MG63 (cell line): ENCODE results near the gene CHRNE. TPM values are rescaled to one million over a fixed set of nuclear protein-coding genes. Genes with fewer than 3 reads are reported as not detected.
A peak's percentile ranks its signal among the peaks of the same experiment; 100 is the strongest.
"Not testable (repeated sequence)": the region's sequence is repeated elsewhere in the genome, so short reads cannot be mapped to it uniquely, and the experiment has no call there.

Experiments used
- DNase-seq: peaks from one replicate; pipeline ENCODE4 v3.0.0-alpha.2; 2020
- H3K27me3 ChIP-seq: fragments of 250-450 bp; sonication (Bioruptor Pico); 2 replicates; pipeline ENCODE4 v1.5.1; 2020; ENCODE audit warnings: mild to moderate bottlenecking, moderate library complexity
- H3K36me3 ChIP-seq: fragments of 250-450 bp; sonication (Bioruptor Pico); 2 replicates; pipeline ENCODE4 v1.5.1; 2020; ENCODE audit warnings: mild to moderate bottlenecking, moderate library complexity
- H3K4me3 ChIP-seq: fragments of 250-450 bp; sonication (Bioruptor Pico); 2 replicates; pipeline ENCODE4 v1.5.1; 2020; ENCODE audit warnings: mild to moderate bottlenecking, moderate library complexity
- H3K9me3 ChIP-seq: fragments of 250-450 bp; sonication (Bioruptor Pico); 2 replicates; pipeline ENCODE4 v1.5.1; 2020; ENCODE audit warnings: mild to moderate bottlenecking, moderate library complexity
- total RNA-seq: library from RNA; depleted of rRNA; stranded (reverse); fragments of >200 nt; shearing (Covaris generic); gene quantifications from 2 replicates; pipeline ENCODE4 v1.2.3, GENCODE V29; 2014; ENCODE audit warnings: low replicate concordance

Gene CHRNE
- total RNA-seq, 1 experiment from 2014 or later, result 0.07 TPM

- not testable (repeated sequence) for H3K9me3 ChIP-seq, DNase-seq, H3K36me3 ChIP-seq, H3K4me3 ChIP-seq, H3K27me3 ChIP-seq
Observed at GRCh38 chr17:4926577-4927335, 23.9 kb upstream of the CHRNE start.

GRCh38 chr17:4921320-4921719, 18.4 kb upstream of the CHRNE start:
- Histone ChIP-seq H3K36me3 (no peaks in the 10 kb centered on the region), H3K9me3 (no peaks in the 10 kb centered on the region), H3K4me3 (no peak overlapping the region), H3K27me3 (no peaks in the 10 kb centered on the region)
- DNase-seq, result no peak

- Histone ChIP-seq H3K27me3 (no peaks in the 10 kb centered on the region), H3K36me3 (no peaks in the 10 kb centered on the region), H3K4me3 (no peak overlapping the region), H3K9me3 (no peaks in the 10 kb centered on the region)
- DNase-seq, result no peak
Observed at GRCh38 chr17:4920351-4921048, 17.6 kb upstream of the CHRNE start.

DNA sequence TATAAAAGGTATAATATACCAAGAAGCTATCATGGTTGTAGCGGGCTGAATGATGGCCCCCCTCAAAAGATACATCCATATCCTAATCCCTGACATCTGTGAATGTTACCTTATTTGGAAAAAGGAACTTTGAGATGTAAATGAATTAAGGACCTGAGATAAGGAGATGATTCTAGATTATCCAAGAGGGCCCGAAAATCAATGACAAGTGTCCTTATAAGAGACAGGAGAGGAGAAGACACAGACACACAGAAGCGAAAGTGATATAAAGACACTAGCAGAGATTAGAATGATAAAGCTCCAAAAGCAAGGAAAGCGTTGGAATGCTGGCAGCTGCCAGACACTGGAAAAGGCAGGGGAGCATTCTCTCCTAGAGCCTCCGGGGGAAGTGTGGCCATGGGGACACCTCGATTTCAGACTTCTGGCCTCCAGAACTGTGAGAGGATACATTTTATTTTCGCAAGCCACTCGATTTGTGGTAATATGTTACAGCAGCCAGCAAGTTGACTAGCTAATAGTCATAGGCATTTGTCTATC, 16.7 kb upstream of the CHRNE start:
- DNase-seq, result no peak
- Histone ChIP-seq H3K36me3 (no peaks in the 10 kb centered on the region), H3K9me3 (no peaks in the 10 kb centered on the region), H3K4me3 (no peak overlapping the region), H3K27me3 (no peaks in the 10 kb centered on the region)

DNA sequence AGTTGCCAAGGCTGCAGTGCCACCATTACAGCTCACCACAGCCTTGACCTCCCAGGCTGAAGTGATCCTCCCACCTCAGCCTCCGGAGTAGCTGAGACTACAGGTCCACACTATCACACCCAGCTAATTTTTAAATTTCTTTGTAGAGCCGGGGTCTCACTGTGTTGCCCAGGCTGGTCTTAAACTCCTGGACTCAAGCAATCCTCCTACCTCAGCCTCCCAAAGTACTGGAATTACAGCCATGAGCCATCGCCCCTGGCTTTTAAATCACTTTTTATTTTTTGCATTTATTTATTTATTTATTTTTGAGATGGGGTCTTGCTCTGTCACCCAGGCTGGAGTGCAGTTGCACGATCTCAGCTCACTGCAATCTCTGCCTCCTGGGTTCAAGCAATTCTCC, 11.7 kb upstream of the CHRNE start:
- not testable (repeated sequence) for H3K36me3 ChIP-seq

GRCh38 chr17:4913994-4914393, 11.1 kb upstream of the CHRNE start:
- Histone ChIP-seq H3K4me3 (no peak overlapping the region), H3K27me3 (no peaks in the 10 kb centered on the region), H3K9me3 (no peaks in the 10 kb centered on the region), H3K36me3 (no peaks in the 10 kb centered on the region)
- no peak for DNase-seq

More for the DNA sequence above, 11.7 kb upstream of the CHRNE start:
- H3K4me3 ChIP-seq, DNase-seq, H3K9me3 ChIP-seq, H3K27me3 ChIP-seq: not testable (repeated sequence)

DNA sequence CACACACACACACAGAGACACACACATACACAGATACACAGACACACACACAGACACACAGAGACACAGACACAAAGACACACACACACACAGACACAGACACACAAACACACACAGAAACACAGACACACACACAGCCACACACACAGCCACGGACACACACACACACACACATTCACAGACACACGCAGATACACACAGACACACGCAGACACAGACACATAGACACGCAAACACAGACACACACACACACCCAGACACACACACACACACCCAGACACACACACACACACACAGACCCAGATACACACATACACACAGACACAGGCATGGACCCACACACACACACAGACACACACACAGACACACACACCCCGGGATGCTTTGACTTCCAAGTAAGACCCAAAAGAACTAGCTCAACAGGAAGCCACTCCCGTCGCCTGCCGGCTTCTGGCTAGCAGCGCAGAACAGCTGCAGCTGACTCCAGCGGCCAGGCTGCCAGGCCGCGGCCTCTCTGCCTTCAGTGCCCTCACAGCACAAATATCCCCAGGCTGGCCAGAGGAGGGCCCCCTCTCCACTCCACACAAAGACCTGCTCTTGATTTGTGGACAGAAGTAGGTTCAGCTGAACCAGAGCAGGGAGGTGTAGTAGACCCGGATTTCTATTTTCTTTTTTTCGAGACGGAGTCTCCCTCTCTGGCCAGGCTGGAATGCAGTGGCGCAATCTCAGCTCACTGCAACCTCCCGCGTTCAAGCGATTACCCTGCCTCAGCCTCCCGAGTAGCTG, 6.0 kb upstream of the CHRNE start:
- Histone ChIP-seq H3K9me3 (no peaks in the 10 kb centered on the region), H3K27me3 (no peaks in the 10 kb centered on the region), H3K36me3 (no peaks in the 10 kb centered on the region), H3K4me3 (no peak overlapping the region)
- peak; percentile 87 for DNase-seq

DNA sequence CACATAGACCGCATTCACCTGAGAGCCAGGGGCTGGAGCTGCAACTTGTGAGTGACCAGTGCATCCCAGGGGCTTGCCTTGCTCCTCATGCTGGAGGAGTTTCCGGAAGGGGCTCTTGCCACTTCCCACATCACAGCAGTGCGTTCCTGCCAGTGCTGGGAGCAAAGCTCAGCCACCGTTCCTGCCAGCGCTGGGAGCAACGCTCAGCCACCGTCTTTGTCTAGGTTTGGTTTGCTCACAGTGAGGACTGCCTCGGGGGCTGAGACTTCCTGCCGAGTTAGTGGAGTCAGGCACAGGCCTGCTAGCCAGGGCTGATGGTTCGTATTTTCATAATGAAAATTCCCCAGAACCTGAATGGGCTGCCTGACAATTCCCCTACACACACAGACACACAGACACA, 5.4 kb upstream of the CHRNE start:
- H3K9me3 ChIP-seq, result no peaks in the 10 kb centered on the region
- DNase-seq, result peak; percentile 19
- no peak overlapping the region for H3K4me3 ChIP-seq
- H3K27me3 ChIP-seq, result no peaks in the 10 kb centered on the region
- H3K36me3 ChIP-seq, result no peaks in the 10 kb centered on the region

DNA sequence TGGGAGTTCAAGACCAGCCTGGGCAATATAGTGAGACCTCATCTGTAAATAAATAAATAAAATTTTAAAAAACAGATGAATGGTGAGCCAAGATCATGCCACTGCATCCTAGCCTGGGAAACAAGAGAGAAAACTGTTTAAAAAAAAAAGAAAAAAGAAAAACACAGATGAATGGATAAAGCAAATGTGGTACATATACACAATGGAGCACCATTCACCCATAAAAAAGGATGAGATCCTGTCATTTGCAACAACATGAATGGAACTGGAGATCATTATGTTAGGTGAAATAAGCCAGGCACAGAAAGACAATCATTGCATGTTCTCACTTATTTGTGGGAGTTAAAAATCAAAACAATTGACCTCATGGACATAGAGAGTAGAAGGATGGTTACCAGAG, 3.7 kb upstream of the CHRNE start:
- H3K36me3 ChIP-seq, H3K9me3 ChIP-seq, H3K4me3 ChIP-seq, H3K27me3 ChIP-seq, DNase-seq: not testable (repeated sequence)

DNA sequence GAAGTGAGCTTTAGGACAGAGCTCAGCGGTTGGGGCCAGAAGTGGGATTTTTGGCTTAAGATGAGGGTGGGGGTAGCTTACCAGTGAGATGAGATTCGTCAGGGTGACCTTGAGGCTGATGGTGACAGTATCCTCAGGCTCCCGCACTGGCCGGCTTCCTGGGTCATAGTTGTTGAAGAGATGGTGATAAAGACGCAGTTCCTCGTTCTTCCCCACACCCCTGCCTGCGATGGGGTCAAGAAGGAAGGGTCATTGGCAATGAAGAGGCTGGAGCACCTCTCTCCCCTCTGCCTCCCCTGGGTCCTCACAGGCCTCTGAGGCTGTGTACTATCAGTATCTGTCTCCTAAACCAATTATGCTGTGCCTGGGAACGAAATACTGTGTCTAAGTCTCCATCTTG, 358 bp downstream of the CHRNE start:
- DNase-seq, result no peak
- no peaks in the 10 kb centered on the region for H3K36me3 ChIP-seq
- no peaks in the 10 kb centered on the region for H3K9me3 ChIP-seq
- no peaks in the 10 kb centered on the region for H3K27me3 ChIP-seq
- no peak overlapping the region for H3K4me3 ChIP-seq

DNA sequence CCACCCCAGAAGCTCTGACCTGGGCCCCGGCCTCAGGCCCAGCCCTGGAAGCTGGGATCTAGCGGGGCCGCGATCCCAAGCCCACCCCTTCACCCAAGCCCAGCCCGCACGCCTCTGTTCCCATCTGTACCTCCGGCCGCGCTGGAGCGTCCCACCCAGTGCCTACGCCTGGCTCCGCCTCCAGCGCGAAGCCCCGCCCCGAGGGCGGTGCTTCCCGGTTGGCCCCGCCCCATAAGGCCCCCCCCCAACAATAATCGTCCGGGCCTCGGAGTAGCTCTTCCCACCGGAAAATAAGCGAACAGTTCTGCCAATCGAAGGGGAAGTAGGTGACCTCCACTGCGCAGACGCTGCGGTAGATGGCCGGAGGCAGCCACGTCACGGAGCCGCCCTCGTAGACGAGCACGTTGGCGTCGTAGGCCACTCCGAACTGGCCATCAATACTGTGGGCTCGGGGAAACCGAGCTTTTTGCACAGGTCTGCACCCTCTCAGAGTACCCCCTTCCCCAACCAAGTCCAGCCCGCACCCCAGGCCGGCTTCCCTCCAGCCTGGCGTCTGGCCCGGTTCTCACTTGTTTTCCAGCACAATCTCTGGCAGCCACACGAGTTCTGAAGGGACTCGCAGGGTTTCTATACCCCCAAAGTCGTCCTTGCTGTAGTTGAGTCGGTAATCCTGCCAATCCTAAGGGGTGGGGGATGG, 1.1 kb downstream of the CHRNE start:
- DNase-seq, result no peak
- H3K27me3 ChIP-seq, result no peaks in the 10 kb centered on the region
- H3K9me3 ChIP-seq, result no peaks in the 10 kb centered on the region
- H3K4me3 ChIP-seq, result no peak overlapping the region
- H3K36me3 ChIP-seq, result no peaks in the 10 kb centered on the region

GRCh38 chr17:4901108-4901647, 1.7 kb downstream of the CHRNE start:
- no peaks in the 10 kb centered on the region for H3K36me3 ChIP-seq
- no peak for DNase-seq
- no peak overlapping the region for H3K4me3 ChIP-seq
- no peaks in the 10 kb centered on the region for H3K9me3 ChIP-seq
- no peaks in the 10 kb centered on the region for H3K27me3 ChIP-seq

DNA sequence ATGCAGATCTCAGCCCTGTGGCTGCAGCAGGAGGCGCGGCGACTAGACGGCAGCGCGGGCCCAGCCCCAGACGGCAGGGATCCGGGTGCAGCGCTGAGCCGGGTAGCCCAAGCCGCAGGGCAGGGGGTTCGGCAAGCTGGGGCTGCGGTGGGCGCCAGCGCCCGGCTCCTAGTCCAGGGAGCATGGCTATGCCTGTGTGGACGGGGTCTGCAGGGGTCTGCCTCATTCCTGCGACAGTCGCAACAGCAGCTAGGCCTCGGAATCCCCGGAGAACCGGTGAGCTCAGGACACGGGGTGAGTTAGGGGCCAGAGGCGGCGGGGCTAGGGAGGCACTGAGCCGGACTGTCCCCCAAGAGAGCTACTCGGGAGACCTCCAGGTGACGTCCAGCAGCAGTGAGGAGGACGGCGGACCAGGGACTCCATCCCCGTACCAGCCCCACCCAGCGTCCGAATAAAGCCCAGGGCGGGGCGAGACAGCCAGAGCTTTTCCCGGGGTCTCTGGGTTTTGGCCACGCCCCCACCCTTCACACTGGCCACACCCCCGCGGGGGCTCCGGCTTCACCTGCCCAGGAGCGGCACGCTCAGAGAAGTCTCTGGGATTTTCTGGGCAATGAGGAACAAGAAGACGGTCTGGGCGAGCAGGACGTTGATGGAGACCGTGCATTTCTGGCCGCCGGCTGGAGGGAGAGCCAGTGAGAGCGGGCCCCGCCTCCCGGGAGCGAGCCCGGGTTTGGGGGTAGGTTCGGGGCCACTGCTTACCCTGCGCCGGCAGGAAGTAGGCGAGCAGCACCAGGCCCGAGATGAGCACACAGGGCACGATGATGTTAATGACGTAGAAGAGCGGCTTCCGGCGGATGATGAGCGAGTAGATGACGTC, 2.4 kb downstream of the CHRNE start:
- Histone ChIP-seq H3K4me3 (no peak overlapping the region), H3K36me3 (no peaks in the 10 kb centered on the region), H3K9me3 (no peaks in the 10 kb centered on the region), H3K27me3 (no peaks in the 10 kb centered on the region)
- DNase-seq, result no peak

DNA sequence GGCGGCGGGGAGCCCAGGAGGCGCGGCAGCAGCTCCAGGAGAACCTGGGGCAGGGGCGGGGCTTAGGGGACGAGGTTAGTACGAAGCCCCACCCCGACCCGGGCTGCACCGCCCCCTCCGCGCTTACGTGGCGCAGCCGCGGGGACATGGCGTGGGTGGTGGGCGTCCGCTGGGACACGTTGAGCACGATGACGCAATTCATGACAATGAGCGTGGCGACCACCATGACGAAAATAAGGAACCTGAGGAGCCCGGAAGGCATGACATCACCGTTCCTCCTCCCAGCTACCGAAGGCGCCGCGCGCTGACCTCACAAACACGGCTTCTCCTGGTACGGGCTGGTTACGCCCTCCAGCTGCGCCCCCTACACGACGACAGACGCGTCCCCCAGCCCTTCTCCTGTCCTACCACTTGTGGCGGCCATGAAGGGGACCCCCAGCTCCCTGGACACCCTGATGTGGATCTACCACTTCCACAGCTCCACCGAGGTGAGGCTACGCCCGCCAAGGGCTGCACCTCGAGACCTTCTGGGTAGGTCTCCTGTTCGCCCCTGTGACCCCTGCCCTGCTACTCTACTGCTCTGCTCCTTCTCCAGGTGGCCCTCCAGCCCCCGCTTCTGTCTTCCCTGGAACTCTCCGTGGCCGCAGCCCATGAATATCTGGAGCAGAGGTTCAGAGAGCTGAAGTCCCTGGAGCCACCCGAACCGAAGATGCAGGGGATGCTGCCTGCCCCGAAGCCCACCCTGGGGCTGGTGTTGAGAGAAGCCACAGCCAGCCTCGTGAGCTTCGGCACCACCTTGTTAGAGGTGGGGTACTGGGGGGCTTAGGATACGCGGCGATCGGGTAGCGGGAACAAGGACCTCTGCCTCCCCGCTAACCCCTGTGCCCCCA, 3.3 kb downstream of the CHRNE start, which contains the start of gene C17orf107:
Gene C17orf107, plus strand, starts transcription at position 196 of the 890 bp plus-strand sequence. Its CDS starts 227 bp downstream, at position 423.
- no peak for DNase-seq
- H3K27me3 ChIP-seq, result no peaks in the 10 kb centered on the region
- H3K9me3 ChIP-seq, result no peaks in the 10 kb centered on the region
- no peaks in the 10 kb centered on the region for H3K36me3 ChIP-seq
- H3K4me3 ChIP-seq, result no peak within 1 kb of the TSS

DNA sequence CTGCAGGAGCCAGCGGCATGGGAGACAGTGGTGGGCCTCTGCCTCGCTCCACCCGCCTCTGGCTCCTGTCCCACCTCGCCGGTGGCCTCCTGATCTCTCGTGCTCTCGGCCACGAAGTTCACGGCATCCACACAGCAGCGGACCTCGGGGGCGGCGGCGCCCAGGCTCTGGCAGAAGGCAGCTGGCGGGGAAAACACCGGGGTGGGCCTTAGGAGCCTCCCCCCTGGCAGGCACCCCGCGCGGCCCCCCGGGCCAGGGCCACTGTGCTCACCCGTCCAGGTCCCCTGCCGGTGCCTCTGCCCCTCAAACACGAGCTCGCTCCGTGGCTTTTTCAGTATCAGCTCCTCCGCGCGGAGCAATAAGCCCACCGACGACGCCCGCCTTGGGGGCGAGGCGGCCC, 4.0 kb downstream of the CHRNE start:
- Histone ChIP-seq H3K4me3 (no peak overlapping the region), H3K9me3 (no peaks in the 10 kb centered on the region), H3K27me3 (no peaks in the 10 kb centered on the region), H3K36me3 (no peaks in the 10 kb centered on the region)
- no peak for DNase-seq
